NCI-H345 treated with DMSO at 0.1 percent for 48 hours (cell line): Measurements from ENCODE around the gene CAMK2A.

Experiments used
- DNase-seq: peaks from one replicate; lab custom pipeline; 2025; ENCODE audit not compliant: unreplicated experiment; lab: John Stamatoyannopoulos, UW

CAMK2A gene

DNA sequence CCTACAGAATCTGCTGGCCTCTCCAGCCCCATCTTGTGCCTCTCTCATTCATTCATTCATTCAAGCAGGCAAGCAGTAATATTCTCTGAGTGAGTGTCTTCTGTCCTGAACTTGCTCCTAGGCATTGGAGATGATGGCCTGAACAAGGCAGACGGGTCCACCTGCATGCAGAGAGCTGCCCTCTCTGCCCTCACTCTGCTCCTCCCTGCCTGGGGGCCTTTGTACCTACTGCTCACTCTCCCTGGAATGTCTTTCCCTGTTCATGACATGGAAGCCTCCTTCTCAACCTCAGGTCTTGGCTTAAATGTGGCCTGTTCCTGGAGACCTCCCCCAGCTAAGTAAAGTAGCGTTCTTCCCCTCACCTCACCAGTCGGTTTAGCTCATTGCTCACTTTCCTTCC, 116.4 kb downstream of the CAMK2A start:
- no peak for DNase-seq

GRCh38 chr5:150172556-150172955, 117.0 kb downstream of the CAMK2A start:
- DNase-seq, result no peak

GRCh38 chr5:150172145-150172544, 117.4 kb downstream of the CAMK2A start:
- DNase-seq, result no peak
